GM23248 (cell line): ENCODE measurements around the gene FEM1B. TPM values are rescaled to one million over a fixed set of nuclear protein-coding genes. Genes with fewer than 3 reads are reported as not detected.
A peak's percentile ranks its signal among the peaks of the same experiment; 100 is the strongest.

Experiments used
- DNase-seq: peaks from one replicate; pipeline ENCODE4 v3.0.0-alpha.2; 2015
- H2AFZ ChIP-seq: fragments of 200-600 bp; sonication (generic); 2 replicates; pipeline ENCODE4 v1.6.1; 2016; ENCODE audit warnings: antibody characterized with exemption
- H3F3A ChIP-seq: fragments of 200-600 bp; sonication (generic); 2 replicates; pipeline ENCODE4 v1.6.1; 2016; ENCODE audit warnings: mild to moderate bottlenecking, antibody characterized with exemption, mixed run types; ENCODE audit not compliant: insufficient read depth
- H3K27ac ChIP-seq: fragments of 200-600 bp; sonication (generic); 2 replicates; pipeline ENCODE4 v1.5.1; 2016; ENCODE audit warnings: mild to moderate bottlenecking
- H3K27me3 ChIP-seq: fragments of 200-600 bp; sonication (generic); replicated peaks from 2 replicates; pipeline ENCODE4 v1.6.1; 2016; ENCODE audit warnings: mild to moderate bottlenecking; ENCODE audit not compliant: insufficient read depth
- H3K36me3 ChIP-seq: fragments of 200-600 bp; sonication (generic); 2 replicates; pipeline ENCODE4 v1.6.1; 2016; ENCODE audit warnings: low read depth, mild to moderate bottlenecking
- H3K4me1 ChIP-seq: fragments of 200-600 bp; sonication (generic); 2 replicates; pipeline ENCODE4 v1.6.1; 2016; ENCODE audit warnings: mild to moderate bottlenecking; ENCODE audit not compliant: insufficient read depth
- H3K4me2 ChIP-seq: fragments of 200-600 bp; sonication (generic); one replicate; pipeline ENCODE4 v1.6.1; 2016; ENCODE audit warnings: mild to moderate bottlenecking; ENCODE audit not compliant: unreplicated experiment
- H3K4me3 ChIP-seq: fragments of 200-600 bp; sonication (generic); 2 replicates; pipeline ENCODE4 v1.5.1; 2016; ENCODE audit warnings: mild to moderate bottlenecking
- H3K79me2 ChIP-seq: fragments of 200-600 bp; sonication (generic); 2 replicates; pipeline ENCODE4 v1.6.1; 2016; ENCODE audit warnings: mild to moderate bottlenecking; ENCODE audit not compliant: insufficient read depth
- H3K9ac ChIP-seq: fragments of 200-600 bp; sonication (generic); 2 replicates; pipeline ENCODE4 v1.6.1; 2016; ENCODE audit warnings: mild to moderate bottlenecking
- H3K9me2 ChIP-seq: fragments of 200-600 bp; sonication (generic); 2 replicates; pipeline ENCODE4 v1.6.1; 2016; ENCODE audit warnings: mixed run types, mild to moderate bottlenecking, moderate library complexity; ENCODE audit not compliant: insufficient read depth
- H3K9me3 ChIP-seq: fragments of 200-600 bp; sonication (generic); one replicate; pipeline ENCODE4 v1.6.1; 2017; ENCODE audit warnings: low read depth
- H4K20me1 ChIP-seq: fragments of 200-600 bp; sonication (generic); 2 replicates; pipeline ENCODE4 v1.6.0; 2016; ENCODE audit not compliant: insufficient read depth
- EZH2 ChIP-seq: fragments of 200-600 bp; sonication (generic); IDR thresholded peaks from 2 replicates; pipeline ENCODE4 v1.6.1; 2018; ENCODE audit warnings: antibody characterized with exemption, mild to moderate bottlenecking; ENCODE audit not compliant: insufficient read depth, poor library complexity, severe bottlenecking
- EZH2phosphoT487 ChIP-seq: fragments of 200-600 bp; sonication (generic); IDR thresholded peaks from 2 replicates; pipeline ENCODE4 v1.6.1; 2018; ENCODE audit warnings: antibody characterized with exemption, moderate library complexity, mild to moderate bottlenecking, low read depth; ENCODE audit not compliant: insufficient read depth
- WGBS, 2 experiments: methylation state at CpG; one replicate each; pipeline ENCODE4 v1.1.6; 2015 to 2017; ENCODE audit warnings: low lambda C conversion rate in 2 of 2, low coverage in 1 of 2; ENCODE audit errors: missing lambda C conversion rate in 2 of 2; 5-methylcytosine and 5-hydroxymethylcytosine counted together
- in situ Hi-C: fragments of 300-500 bp; cut with MboI; formaldehyde crosslinking; loops from 2 replicates; pipeline ENCODE4 v1.15.0; 2020
- polyA plus RNA-seq: library from polyadenylated mRNA; unstranded; fragments of >200 nt; fragmentation: Nextera tagmentation; extraction: Ambion mirVana; gene quantifications from 2 replicates; pipeline ENCODE4 v1.2.1, GENCODE V29; 2016
- total RNA-seq: library from RNA; depleted of rRNA; stranded (reverse); fragments of >200 nt; shearing (Covaris generic); gene quantifications from 2 replicates; pipeline ENCODE4 v1.2.3, GENCODE V29; 2014

The FEM1B gene
- total and polyA plus RNA-seq, 2 experiments from 2014 or later, result 15.7 to 36.2 TPM

- Histone ChIP-seq H3K4me3 (no peak overlapping the region), H3K79me2 (peaks cover 100% of the 10 kb centered on the region), H4K20me1 (peaks cover 11% of the 10 kb centered on the region; the same call in 1 of the 2 replicates), H3K27me3 (no peaks in the 10 kb centered on the region), H2AFZ (no peak overlapping the region), H3K36me3 (peaks cover 51% of the 10 kb centered on the region), H3F3A (peaks cover 97% of the 10 kb centered on the region), H3K9ac (no peak overlapping the region), H3K9me3 (no peaks in the 10 kb centered on the region), H3K9me2 (no peaks in the 10 kb centered on the region), H3K4me1 (0 out of 2 replicates have a peak, but pooled peaks cover 10% of the 10 kb centered on the region), H3K4me2 (no peak overlapping the region), H3K27ac (no peak overlapping the region)
- 90 to 93% methylated on average over 14 of the region's 14 CpGs for WGBS, 2 experiments
- no peak for DNase-seq
- no peak for TF ChIP-seq EZH2
- TF ChIP-seq EZH2phosphoT487, result no peak
- in situ Hi-C loops, result no loop called here
Observed at GRCh38 chr15:68289621-68290352, 12.2 kb downstream of the FEM1B start.

DNA sequence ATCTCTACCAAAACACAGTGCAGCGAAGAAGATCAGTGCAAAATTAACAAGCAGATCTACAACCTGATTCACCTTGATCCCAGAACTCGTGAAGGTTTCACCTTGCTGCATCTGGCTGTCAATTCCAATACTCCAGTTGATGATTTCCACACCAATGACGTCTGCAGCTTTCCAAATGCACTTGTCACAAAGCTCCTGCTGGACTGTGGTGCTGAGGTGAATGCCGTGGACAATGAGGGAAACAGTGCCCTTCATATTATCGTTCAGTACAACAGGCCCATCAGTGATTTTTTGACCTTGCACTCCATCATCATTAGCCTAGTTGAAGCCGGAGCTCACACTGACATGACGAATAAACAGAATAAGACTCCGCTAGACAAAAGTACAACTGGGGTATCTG, 13.2 kb downstream of the FEM1B start:
- in situ Hi-C loops, result no loop called here
- H3K36me3 ChIP-seq, result peaks cover 49% of the 10 kb centered on the region
- no peak overlapping the region for H3K9ac ChIP-seq

DNA sequence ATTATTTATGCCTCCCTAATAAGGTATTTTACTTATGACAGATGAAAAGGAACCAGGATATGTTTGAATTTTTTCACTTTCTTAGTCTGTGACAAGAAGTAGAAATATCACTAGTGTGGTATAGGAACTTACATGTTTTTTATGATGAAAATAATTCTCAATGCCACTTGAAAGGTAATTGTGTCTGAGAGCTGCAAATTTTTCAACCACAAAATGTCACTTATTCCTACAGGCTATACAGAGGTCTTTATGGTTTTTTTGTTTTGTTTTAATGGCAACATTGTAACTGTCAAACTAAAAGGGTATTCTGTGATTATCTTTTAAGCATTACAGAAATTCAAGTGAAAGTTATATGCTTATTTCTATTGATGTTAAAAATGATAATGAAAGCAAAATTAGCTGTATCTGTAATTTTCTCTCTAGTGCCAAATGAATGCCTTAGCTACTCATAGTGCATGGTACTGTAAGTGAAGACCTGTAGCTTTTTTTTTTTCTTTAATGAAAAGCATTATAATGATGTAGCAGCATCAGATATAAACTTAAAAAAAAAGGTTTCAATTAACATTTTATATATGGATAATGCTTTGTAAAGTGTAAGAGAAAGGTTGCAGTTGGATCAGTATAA, 14.7 kb downstream of the FEM1B start:
- no peaks in the 10 kb centered on the region for H3K27me3 ChIP-seq
- H4K20me1 ChIP-seq, result no peaks in the 10 kb centered on the region
- no peak for DNase-seq
- H3K4me2 ChIP-seq, result no peak overlapping the region
- H3K9me3 ChIP-seq, result no peaks in the 10 kb centered on the region
- no peak overlapping the region for H2AFZ ChIP-seq
- H3K9me2 ChIP-seq, result no peaks in the 10 kb centered on the region
- H3F3A ChIP-seq, result peaks cover 99% of the 10 kb centered on the region
- no peak overlapping the region for H3K4me3 ChIP-seq
- H3K36me3 ChIP-seq, result peaks cover 64% of the 10 kb centered on the region
- TF ChIP-seq EZH2phosphoT487 (no peak), EZH2 (no peak)
- peaks cover 10% of the 10 kb centered on the region; the same call in 1 of the 2 replicates for H3K4me1 ChIP-seq
- in situ Hi-C loops, result no loop called here
- H3K79me2 ChIP-seq, result peaks cover 100% of the 10 kb centered on the region
- H3K9ac ChIP-seq, result 0 out of 2 replicates have a peak overlapping the region, but pooled peaks have one; percentile 5
- peak overlapping the region; percentile 27 for H3K27ac ChIP-seq

More for the DNA sequence above, 13.2 kb downstream of the FEM1B start:
- Histone ChIP-seq H4K20me1 (0 out of 2 replicates have a peak, but pooled peaks cover 3% of the 10 kb centered on the region), H3K4me3 (no peak overlapping the region), H3K4me2 (no peak overlapping the region), H3K9me3 (no peaks in the 10 kb centered on the region), H3K79me2 (peaks cover 100% of the 10 kb centered on the region), H3K27me3 (no peaks in the 10 kb centered on the region), H3K4me1 (0 out of 2 replicates have a peak, but pooled peaks cover 10% of the 10 kb centered on the region), H2AFZ (no peak overlapping the region), H3K27ac (no peak overlapping the region), H3K9me2 (no peaks in the 10 kb centered on the region), H3F3A (peaks cover 97% of the 10 kb centered on the region)
- WGBS, 2 experiments, result 89 to 94% methylated on average over 8 of the region's 8 CpGs
- TF ChIP-seq EZH2, result no peak
- DNase-seq, result no peak

GRCh38 chr15:68292967-68293366, 15.4 kb downstream of the FEM1B start:
- Histone ChIP-seq H3K27me3 (no peaks in the 10 kb centered on the region), H3F3A (peaks cover 99% of the 10 kb centered on the region)
- no peak for TF ChIP-seq EZH2phosphoT487
- no peak for TF ChIP-seq EZH2

More at GRCh38 chr15:68292967-68293366, 15.4 kb downstream of the FEM1B start:
- peak overlapping the region; percentile 27; the same call in 1 of the 2 replicates for H3K27ac ChIP-seq
- peaks cover 100% of the 10 kb centered on the region for H3K79me2 ChIP-seq
- H3K36me3 ChIP-seq, result peaks cover 71% of the 10 kb centered on the region
- H3K9me2 ChIP-seq, result no peaks in the 10 kb centered on the region
- no peak overlapping the region for H2AFZ ChIP-seq
- no peak overlapping the region for H3K4me2 ChIP-seq
- no peak overlapping the region for H3K9ac ChIP-seq
- H4K20me1 ChIP-seq, result no peaks in the 10 kb centered on the region
- DNase-seq, result no peak
- no peaks in the 10 kb centered on the region for H3K9me3 ChIP-seq
- H3K4me1 ChIP-seq, result peaks cover 10% of the 10 kb centered on the region; the same call in 1 of the 2 replicates
- no peak overlapping the region for H3K4me3 ChIP-seq
- in situ Hi-C loops, result no loop called here
